ENCODE data around the gene SERPING1.

- TF ChIP-seq EP300 (IDR thresholded peaks at IDR 0.05; ENCODE audit: borderline replicate concordance) (no peak), EGR1 (IDR thresholded peaks at IDR 0.05) (no peak), REST (IDR thresholded peaks at IDR 0.05; ENCODE audit: low read depth) (no peak), USF1 (IDR thresholded peaks at IDR 0.05) (no peak), RAD21 (IDR thresholded peaks at IDR 0.05; ENCODE audit: low read depth) (no peak), MAX (IDR thresholded peaks at IDR 0.05) (no peak), TAF1 (IDR thresholded peaks at IDR 0.05; ENCODE audit: low read depth) (no peak), YY1 (IDR thresholded peaks at IDR 0.05; ENCODE audit: low read depth) (no peak), TEAD4 (IDR thresholded peaks at IDR 0.05) (no peak)
Observed at GRCh38 chr11:57555393-57555792, 42.1 kb upstream of the SERPING1 start.

All from Ishikawa (cell line).